Liver (tissue), 9 donors: ENCODE results near the gene NPW. TPM values are rescaled to one million over a fixed set of nuclear protein-coding genes. Genes with fewer than 3 reads are reported as not detected.

ENCODE experiments used
- DNase-seq: peaks from one replicate; pipeline ENCODE4 v3.0.0-alpha.2; 2017; ENCODE audit warnings: low spot score
- H3K27ac ChIP-seq, 2 donors: one replicate each; pipeline ENCODE4 v1.7.0; 2013; ENCODE audit warnings: inconsistent platforms in 2 of 2, low read length in 2 of 2, control low read depth in 1 of 2, low read depth in 1 of 2, mild to moderate bottlenecking in 1 of 2
- H3K27me3 ChIP-seq, 4 donors: one replicate each; pipeline versions ENCODE4 v1.6.1 to v1.7.0; 2013; ENCODE audit warnings: low read length in 3 of 4, inconsistent platforms in 1 of 4, mild to moderate bottlenecking in 1 of 4, moderate library complexity in 1 of 4; ENCODE audit not compliant: control insufficient read depth in 4 of 4, insufficient read depth in 4 of 4
- H3K36me3 ChIP-seq, 4 donors: one replicate each; pipeline versions ENCODE4 v1.6.1 to v1.7.0; 2013; ENCODE audit warnings: low read length in 3 of 4, mild to moderate bottlenecking in 3 of 4, low read depth in 1 of 4, moderate library complexity in 1 of 4; ENCODE audit not compliant: control insufficient read depth in 4 of 4, insufficient read depth in 3 of 4
- H3K4me1 ChIP-seq, 4 donors: one replicate each; pipeline versions ENCODE4 v1.6.1 to v1.7.0; 2013; ENCODE audit warnings: low read length in 3 of 4, mild to moderate bottlenecking in 3 of 4, moderate library complexity in 1 of 4; ENCODE audit not compliant: control insufficient read depth in 4 of 4, insufficient read depth in 4 of 4
- H3K4me3 ChIP-seq, 3 donors: one replicate each; pipeline versions ENCODE4 v1.6.1 to v1.7.0; 2013; ENCODE audit warnings: low read length in 3 of 3, control low read depth in 1 of 3, low read depth in 1 of 3, mild to moderate bottlenecking in 1 of 3
- H3K9ac ChIP-seq, 2 donors: one replicate each; pipeline ENCODE4 v1.7.0; 2013; ENCODE audit warnings: low read length in 2 of 2, mild to moderate bottlenecking in 2 of 2, moderate library complexity in 2 of 2, control low read depth in 1 of 2, low read depth in 1 of 2
- H3K9me3 ChIP-seq, 4 donors: one replicate each; pipeline versions ENCODE4 v1.6.1 to v1.7.0; 2013; ENCODE audit warnings: low read length in 3 of 4; ENCODE audit not compliant: control insufficient read depth in 4 of 4
- EGR1 ChIP-seq, 2 donors: IDR thresholded peaks; 2 replicates each; pipeline ENCODE4 v1.6.1; 2016 to 2018; ENCODE audit warnings: antibody characterized with exemption in 2 of 2, low read depth in 2 of 2
- FOXA1 ChIP-seq: IDR thresholded peaks from 2 replicates; pipeline ENCODE4 v1.6.1; 2016; ENCODE audit warnings: antibody characterized with exemption
- FOXA2 ChIP-seq: IDR thresholded peaks from 2 replicates; pipeline ENCODE4 v1.6.1; 2016; ENCODE audit warnings: antibody characterized with exemption
- GABPA ChIP-seq, 2 donors: IDR thresholded peaks in 1 of 2; conservative IDR thresholded peaks in 1 of 2; 2 replicates each; pipeline ENCODE4 v1.6.1; 2016; ENCODE audit warnings: antibody characterized with exemption in 2 of 2, mild to moderate bottlenecking in 1 of 2, moderate library complexity in 1 of 2
- HNF4A ChIP-seq, 2 donors: conservative IDR thresholded peaks; 2 replicates each; pipeline ENCODE4 v1.6.1; 2016; ENCODE audit warnings: antibody characterized with exemption in 2 of 2, mild to moderate bottlenecking in 2 of 2
- HNF4G ChIP-seq: IDR thresholded peaks from 2 replicates; pipeline ENCODE4 v1.6.1; 2016; ENCODE audit warnings: antibody characterized with exemption
- JUND ChIP-seq, 2 donors: IDR thresholded peaks; 2 replicates each; pipeline ENCODE4 v1.6.1; 2016; ENCODE audit warnings: antibody characterized with exemption in 2 of 2
- NR2F2 ChIP-seq: IDR thresholded peaks from 2 replicates; pipeline ENCODE4 v1.6.1; 2016; ENCODE audit warnings: antibody characterized with exemption
- RAD21 ChIP-seq, 2 donors: IDR thresholded peaks; 2 replicates each; pipeline ENCODE4 v1.6.1; 2016; ENCODE audit warnings: antibody characterized with exemption in 2 of 2, mild to moderate bottlenecking in 2 of 2
- RXRA ChIP-seq, 2 donors: IDR thresholded peaks; 2 replicates each; pipeline ENCODE4 v1.6.1; 2017 to 2018; ENCODE audit warnings: antibody characterized with exemption in 2 of 2, mild to moderate bottlenecking in 1 of 2
- SP1 ChIP-seq: IDR thresholded peaks from 2 replicates; pipeline ENCODE4 v1.6.1; 2018; ENCODE audit warnings: antibody characterized with exemption, mild to moderate bottlenecking
- YY1 ChIP-seq: IDR thresholded peaks from 2 replicates; pipeline ENCODE4 v1.6.1; 2016; ENCODE audit warnings: antibody characterized with exemption, mild to moderate bottlenecking
- whole genome bisulfite sequencing: extraction: QIAGEN DNeasy Blood & Tissue Kit; methylation state at CpG from one replicate; pipeline ENCODE4 v1.1.7; 2013; 5-methylcytosine and 5-hydroxymethylcytosine counted together
- polyA plus RNA-seq, 2 donors: library from polyadenylated mRNA; stranded (reverse) in 1 of 2; unstranded in 1 of 2; fragments of 200-250 nt in 1 of 2; fragments of >200 nt in 1 of 2; fragmentation: Nextera tagmentation in 1 of 2; extraction: Ambion mirVana in 1 of 2; gene quantifications; one replicate each; pipeline versions ENCODE4 v1.2.1 to v1.2.3, GENCODE V29; 2013 to 2015
- total RNA-seq, 2 donors: library from RNA; depleted of rRNA; stranded (reverse); fragments of >200 nt; gene quantifications; one replicate each; pipeline ENCODE4 v1.2.3, GENCODE V29; 2014
- TF ChIP-seq, protein P1 (sequence below): fragments of 150-350 bp; IDR thresholded peaks from 2 replicates; pipeline ENCODE4 v1.5.1; 2017; ENCODE audit warnings: improper control_type of control experiment, low read depth, low read length; ENCODE audit not compliant: missing input control
- TF ChIP-seq, protein P2 (sequence below): IDR thresholded peaks from 2 replicates; pipeline ENCODE4 v1.6.1; 2016; ENCODE audit warnings: antibody characterized with exemption
- TF ChIP-seq, protein P3 (sequence below): IDR thresholded peaks from 2 replicates; pipeline ENCODE4 v1.6.1; 2016; ENCODE audit warnings: antibody characterized with exemption
- TF ChIP-seq, protein P4 (sequence below): IDR thresholded peaks from 2 replicates; pipeline ENCODE4 v1.6.1; 2016; ENCODE audit warnings: antibody characterized with exemption, mild to moderate bottlenecking
- donor health status: healthy.
- donor health status: healthy.
- donor health status: healthy.
- donor health status: healthy.
- donor health status: healthy.

The NPW gene
- total and polyA plus RNA-seq, 4 donors: 1.3 to 20.6 (median 9.1) TPM

DNA sequence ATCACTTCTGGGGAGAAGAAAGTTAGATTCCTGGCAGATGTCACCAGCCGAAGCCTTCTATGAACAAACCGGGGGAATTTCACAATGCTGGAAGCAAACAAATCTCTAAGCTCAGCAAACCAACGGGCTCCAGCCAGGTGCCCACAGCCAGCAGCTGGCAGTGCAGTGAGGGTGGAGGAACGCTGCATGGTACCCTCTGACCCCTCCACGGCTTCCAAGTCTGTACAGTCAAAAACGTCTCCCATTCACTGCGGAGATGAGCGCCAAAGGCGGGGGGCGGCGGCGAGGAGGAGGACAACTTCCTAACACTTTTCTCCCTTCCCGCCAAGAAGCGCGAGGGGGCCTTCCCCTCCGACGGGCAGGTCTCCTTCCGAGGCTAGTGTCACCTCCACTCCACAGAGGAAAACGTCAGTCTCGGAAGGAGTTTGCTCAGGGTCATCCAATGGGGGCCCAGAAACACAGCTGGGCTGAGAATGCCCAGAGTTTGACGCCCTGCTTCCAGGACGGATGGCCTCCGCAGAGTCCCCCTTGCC lies 10.9 kb upstream of the NPW start:
- TF ChIP-seq JUND (IDR thresholded peaks at IDR 0.05) (peak in 1 of 2 donors; percentile 56), GABPA (IDR thresholded peaks at IDR 0.05 in 1 of 2, conservative IDR thresholded peaks at IDR 0.05 in 1 of 2) (peak in 1 of 2 donors; percentile 75), NR2F2 (peak; percentile 53), HNF4G (no peak), FOXA2 (no peak), RAD21 (IDR thresholded peaks at IDR 0.05) (peak; percentile 24 to 38), RXRA (IDR thresholded peaks at IDR 0.05) (peak in 1 of 2 donors; percentile 74), EGR1 (IDR thresholded peaks at IDR 0.05; ENCODE audit: low read depth in 2 of 2) (no peak), SP1 (peak; percentile 48), YY1 (peak; percentile 36), FOXA1 (no peak), HNF4A (conservative IDR thresholded peaks at IDR 0.05) (peak; percentile 48 to 66)
- TF ChIP-seq, protein P1, sequence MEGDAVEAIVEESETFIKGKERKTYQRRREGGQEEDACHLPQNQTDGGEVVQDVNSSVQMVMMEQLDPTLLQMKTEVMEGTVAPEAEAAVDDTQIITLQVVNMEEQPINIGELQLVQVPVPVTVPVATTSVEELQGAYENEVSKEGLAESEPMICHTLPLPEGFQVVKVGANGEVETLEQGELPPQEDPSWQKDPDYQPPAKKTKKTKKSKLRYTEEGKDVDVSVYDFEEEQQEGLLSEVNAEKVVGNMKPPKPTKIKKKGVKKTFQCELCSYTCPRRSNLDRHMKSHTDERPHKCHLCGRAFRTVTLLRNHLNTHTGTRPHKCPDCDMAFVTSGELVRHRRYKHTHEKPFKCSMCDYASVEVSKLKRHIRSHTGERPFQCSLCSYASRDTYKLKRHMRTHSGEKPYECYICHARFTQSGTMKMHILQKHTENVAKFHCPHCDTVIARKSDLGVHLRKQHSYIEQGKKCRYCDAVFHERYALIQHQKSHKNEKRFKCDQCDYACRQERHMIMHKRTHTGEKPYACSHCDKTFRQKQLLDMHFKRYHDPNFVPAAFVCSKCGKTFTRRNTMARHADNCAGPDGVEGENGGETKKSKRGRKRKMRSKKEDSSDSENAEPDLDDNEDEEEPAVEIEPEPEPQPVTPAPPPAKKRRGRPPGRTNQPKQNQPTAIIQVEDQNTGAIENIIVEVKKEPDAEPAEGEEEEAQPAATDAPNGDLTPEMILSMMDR: no peak
- TF ChIP-seq, protein P2, sequence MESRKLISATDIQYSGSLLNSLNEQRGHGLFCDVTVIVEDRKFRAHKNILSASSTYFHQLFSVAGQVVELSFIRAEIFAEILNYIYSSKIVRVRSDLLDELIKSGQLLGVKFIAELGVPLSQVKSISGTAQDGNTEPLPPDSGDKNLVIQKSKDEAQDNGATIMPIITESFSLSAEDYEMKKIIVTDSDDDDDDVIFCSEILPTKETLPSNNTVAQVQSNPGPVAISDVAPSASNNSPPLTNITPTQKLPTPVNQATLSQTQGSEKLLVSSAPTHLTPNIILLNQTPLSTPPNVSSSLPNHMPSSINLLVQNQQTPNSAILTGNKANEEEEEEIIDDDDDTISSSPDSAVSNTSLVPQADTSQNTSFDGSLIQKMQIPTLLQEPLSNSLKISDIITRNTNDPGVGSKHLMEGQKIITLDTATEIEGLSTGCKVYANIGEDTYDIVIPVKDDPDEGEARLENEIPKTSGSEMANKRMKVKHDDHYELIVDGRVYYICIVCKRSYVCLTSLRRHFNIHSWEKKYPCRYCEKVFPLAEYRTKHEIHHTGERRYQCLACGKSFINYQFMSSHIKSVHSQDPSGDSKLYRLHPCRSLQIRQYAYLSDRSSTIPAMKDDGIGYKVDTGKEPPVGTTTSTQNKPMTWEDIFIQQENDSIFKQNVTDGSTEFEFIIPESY: no peak
- TF ChIP-seq, protein P3, sequence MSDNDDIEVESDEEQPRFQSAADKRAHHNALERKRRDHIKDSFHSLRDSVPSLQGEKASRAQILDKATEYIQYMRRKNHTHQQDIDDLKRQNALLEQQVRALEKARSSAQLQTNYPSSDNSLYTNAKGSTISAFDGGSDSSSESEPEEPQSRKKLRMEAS: no peak
- TF ChIP-seq, protein P4, sequence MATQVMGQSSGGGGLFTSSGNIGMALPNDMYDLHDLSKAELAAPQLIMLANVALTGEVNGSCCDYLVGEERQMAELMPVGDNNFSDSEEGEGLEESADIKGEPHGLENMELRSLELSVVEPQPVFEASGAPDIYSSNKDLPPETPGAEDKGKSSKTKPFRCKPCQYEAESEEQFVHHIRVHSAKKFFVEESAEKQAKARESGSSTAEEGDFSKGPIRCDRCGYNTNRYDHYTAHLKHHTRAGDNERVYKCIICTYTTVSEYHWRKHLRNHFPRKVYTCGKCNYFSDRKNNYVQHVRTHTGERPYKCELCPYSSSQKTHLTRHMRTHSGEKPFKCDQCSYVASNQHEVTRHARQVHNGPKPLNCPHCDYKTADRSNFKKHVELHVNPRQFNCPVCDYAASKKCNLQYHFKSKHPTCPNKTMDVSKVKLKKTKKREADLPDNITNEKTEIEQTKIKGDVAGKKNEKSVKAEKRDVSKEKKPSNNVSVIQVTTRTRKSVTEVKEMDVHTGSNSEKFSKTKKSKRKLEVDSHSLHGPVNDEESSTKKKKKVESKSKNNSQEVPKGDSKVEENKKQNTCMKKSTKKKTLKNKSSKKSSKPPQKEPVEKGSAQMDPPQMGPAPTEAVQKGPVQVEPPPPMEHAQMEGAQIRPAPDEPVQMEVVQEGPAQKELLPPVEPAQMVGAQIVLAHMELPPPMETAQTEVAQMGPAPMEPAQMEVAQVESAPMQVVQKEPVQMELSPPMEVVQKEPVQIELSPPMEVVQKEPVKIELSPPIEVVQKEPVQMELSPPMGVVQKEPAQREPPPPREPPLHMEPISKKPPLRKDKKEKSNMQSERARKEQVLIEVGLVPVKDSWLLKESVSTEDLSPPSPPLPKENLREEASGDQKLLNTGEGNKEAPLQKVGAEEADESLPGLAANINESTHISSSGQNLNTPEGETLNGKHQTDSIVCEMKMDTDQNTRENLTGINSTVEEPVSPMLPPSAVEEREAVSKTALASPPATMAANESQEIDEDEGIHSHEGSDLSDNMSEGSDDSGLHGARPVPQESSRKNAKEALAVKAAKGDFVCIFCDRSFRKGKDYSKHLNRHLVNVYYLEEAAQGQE: peak; percentile 47
- peak overlapping the region; percentile 60 to 78 for H3K27ac ChIP-seq
- H3K4me1 ChIP-seq: peaks cover 36 to 57% (median 51%) of the 10 kb centered on the region in 4 donors
- H3K36me3 ChIP-seq: peaks cover 0 to 2% (median 0%) of the 10 kb centered on the region in 4 donors
- H3K9me3 ChIP-seq: no peaks in the 10 kb centered on the region
- peak overlapping the region; percentile 75 to 93 (median 80) for H3K4me3 ChIP-seq
- 1% methylated on average over 23 of the region's 23 CpGs for WGBS
- no peak for DNase-seq
- H3K27me3 ChIP-seq: no peaks in the 10 kb centered on the region
- peak overlapping the region; percentile 41 to 79 for H3K9ac ChIP-seq
